ENCODE measurements around the gene RALB.

- TF ChIP-seq MLX (CRISPR knock-in tag; IDR thresholded peaks at IDR 0.05) (no peak), USF2 (CRISPR knock-in tag; IDR thresholded peaks at IDR 0.05) (no peak), FOXK1 (CRISPR knock-in tag; IDR thresholded peaks at IDR 0.05) (no peak), RORB (CRISPR knock-in tag; IDR thresholded peaks at IDR 0.05) (no peak), NFATC4 (CRISPR knock-in tag; IDR thresholded peaks at IDR 0.05) (no peak), CTCF (IDR thresholded peaks at IDR 0.05) (no peak)
Observed at GRCh38 chr2:120262150-120262549, 9.5 kb downstream of the RALB start.
